NCI-H748 treated with DMSO at 0.1 percent for 48 hours (cell line): ENCODE results near the gene C10orf95.
"Not testable (repeated sequence)": the region's sequence is repeated elsewhere in the genome, so short reads cannot be mapped to it uniquely, and the experiment has no call there.

ENCODE experiments used
- DNase-seq: peaks from one replicate; lab custom pipeline; 2025; lab: John Stamatoyannopoulos, UW

Gene C10orf95

DNA sequence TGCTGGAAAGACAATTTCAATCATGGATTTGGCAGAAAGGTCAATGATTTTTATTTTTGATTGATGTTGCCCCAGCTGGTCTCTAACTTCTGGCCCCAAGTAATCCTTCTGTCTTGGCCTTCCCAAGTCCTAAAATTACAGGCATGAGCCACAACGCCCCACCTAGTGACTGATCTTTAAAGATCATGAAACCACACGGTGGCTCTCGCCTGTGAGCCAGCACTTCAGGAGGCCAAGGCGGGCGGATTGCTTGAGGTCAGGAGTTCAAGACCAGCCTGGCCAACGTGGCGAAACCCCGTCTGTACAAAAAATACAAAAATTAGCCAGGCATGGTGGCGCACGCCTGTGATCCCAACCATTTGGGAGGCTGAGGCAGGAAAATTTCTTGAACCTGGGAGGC lies 12.6 kb upstream of the C10orf95 start:
- no peak for DNase-seq

DNA sequence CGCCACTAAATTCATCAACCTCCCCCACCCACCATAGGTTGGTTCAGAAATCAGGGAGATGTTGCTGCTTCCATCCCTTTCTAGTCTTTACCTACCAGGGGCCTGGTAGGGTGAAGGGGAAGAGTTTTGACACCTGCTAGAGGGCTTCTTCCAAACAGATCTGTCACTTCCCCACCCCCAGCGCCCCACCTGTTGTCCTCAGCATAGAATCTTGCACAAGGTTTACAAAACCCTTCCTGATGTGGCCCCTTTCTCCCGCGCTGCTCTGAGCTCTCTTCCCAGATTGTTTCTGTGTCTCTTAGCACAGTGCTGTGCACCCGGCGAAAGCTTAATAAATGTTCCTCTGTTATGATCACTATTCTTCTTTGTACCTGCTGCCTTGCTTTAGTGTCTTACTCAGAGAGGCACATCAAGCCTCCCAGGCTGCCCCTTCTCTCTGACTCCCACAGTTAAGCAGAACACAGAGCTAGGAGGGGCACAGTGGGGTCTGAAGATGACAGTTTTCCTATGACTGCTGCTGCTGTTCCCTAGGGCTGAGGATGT lies 11.2 kb upstream of the C10orf95 start:
- no peak for DNase-seq

DNA sequence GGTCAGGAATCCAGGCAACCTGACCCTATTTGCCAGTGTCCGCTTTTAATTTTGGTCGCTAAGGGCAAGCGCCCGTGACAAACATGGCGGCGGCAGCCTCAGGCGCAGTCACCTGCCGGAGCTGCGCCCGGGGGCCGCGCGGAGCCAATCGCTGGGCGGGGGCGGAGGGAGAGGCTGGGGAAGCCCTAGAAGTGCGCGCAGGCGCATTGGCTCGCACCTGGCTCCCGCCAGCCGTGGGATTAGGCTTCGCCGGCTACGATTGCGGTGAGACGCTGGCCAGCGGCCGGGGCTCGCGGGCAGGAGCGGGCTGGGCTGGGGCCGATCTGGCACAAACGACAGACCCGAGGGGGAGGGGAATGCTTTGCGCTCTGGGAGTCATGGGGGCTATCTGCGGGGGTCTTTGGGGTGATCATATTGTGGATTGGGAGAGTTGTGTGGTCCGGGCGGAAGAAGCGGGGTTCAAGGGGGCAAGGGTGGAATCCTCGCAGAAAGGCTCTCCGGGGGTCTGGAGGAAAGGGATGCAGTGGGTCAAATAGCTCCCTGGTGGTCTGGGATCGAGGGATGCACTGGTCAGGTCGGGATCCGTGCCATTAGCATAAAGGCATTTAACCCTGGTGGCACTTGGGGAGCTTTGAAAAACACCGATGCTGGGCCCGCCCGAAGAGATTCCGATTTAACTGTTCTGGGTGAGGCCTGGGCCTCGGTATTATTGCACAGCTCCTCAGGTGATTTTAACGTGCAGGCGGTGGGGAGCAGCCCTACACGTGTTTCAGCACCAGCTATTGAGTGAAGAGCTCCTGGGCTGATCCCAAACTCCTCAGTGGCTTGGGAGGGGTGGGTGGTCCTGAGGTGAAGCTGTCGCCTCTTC lies 10.1 kb upstream of the C10orf95 start:
- peak; percentile 81 for DNase-seq

DNA sequence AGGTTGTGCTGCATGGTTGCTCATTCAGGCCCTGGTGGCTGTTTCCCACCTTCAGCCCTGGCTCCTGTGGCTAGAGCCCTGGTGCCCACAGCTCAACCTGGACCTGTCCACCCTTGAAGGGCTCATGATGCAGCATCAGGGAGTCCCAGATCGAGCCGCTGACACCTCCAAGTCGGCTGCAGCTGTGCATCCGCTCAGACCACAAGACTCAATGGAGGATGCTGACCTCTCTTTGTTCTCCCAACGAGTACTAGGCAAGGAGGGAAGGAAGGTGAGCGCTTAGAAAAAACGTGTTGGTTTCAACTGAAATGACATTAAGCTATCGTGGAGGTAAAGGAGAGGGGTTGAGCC lies 9.5 kb upstream of the C10orf95 start:
- DNase-seq: peak; percentile 33

DNA sequence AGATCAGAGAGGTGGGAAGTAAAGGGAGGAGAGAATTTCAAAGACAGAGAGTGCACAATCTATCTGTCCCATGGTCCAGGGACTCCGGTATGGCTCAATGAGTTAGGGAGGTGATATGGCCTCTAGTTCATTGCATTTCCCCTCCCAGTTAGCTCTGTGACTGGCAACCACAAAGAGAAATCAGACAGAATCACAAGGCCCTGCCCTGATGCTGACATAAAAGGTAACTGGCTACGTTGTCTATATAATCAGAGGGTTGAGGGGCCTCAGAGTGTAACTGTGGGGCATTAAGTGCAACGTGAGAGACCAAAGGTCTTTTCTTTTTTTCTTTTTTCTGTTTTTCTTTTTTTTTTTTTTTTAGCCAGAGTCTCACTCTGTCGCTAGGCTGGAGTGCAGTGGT lies 7.3 kb upstream of the C10orf95 start:
- DNase-seq: no peak

DNA sequence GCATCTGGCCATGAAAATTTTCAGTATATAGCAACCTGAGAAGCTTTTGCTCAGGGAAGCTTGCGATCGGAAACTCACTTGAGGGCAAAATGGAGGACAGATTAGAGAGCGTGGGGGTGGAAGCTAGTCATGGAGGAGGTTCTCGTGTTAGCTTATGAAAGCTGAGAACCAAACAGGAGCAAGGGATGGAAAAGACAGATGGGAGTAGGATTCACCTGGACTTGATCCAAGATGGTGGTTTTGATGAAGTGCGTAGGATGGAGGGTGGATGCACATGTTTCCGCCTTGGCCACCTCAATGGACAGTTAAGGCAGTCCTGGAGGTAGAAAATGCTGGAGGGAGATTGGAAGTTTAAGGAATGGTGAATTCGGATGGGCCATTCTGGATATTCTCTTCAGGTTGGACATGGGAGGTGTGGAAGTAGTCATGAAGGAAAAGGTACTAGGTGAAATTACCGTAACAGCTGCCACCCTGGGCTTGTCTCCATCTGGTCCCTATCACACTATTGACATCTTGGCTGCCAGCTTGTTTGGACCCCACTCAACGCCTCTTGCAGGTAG lies 6.3 kb upstream of the C10orf95 start:
- DNase-seq: no peak

DNA sequence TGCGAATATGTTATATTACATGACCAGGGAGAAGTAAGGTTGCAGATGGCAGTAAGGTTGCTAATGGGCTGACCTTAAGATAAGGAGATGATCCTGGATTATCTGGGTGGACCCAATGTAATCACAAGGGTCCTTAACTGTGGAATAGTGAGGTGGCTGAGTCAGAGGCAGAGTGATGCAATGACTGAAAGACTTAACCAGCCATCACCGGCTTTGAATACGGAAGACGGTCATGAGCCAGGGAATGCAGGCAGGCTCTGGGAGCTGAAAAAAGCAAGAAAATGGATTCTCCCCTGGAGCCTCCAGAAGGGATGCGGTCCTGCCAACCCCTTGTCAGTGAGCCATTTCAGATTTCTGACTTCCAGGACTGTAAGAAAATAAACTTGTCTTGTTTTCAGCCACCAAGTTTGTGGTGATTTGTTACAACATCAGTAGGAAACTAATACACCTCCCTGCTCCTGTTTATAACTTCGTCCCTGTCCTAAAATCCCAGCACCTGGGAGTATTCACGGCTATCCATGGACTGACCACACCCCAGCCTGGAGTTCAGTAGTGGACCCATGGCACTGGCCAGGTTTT lies 4.6 kb upstream of the C10orf95 start:
- no peak for DNase-seq

DNA sequence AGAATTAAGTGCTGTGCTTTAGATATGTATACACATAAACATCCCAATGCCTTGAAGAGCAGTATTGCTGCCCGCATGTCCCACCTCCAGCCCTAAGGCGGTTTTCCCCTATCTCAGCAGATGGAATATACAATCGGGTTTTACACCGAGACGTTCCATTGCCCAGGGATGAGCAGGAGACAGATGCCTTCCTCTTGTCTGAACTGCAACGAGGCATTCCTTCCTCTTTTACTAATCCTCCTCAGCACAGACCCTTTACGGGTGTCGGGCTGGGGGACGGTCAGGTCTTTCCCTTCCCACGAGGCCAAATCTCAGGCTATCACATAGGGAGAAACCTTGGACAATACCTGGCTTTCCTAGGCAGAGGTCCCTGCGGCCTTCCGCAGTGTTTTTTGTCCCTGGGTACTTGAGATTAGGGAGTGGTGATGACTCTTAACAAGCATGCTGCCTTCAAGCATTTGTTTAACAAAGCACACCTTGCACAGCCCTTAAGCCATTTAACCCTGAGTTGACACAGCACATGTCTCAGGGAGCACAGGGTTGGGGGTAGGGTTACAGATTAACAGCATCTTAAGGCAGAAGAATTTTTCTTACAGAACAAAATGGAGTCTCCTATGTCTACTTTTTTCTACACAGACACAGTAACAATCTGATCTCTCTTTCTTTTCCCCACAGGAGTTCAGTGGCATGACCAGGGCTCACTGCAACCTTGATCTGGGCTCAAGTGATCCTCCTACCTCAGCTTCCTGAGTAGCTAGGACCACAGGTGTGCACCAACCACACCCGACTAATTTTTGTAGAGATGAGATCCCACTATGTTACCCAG lies 3.5 kb upstream of the C10orf95 start:
- not testable (repeated sequence) for DNase-seq

DNA sequence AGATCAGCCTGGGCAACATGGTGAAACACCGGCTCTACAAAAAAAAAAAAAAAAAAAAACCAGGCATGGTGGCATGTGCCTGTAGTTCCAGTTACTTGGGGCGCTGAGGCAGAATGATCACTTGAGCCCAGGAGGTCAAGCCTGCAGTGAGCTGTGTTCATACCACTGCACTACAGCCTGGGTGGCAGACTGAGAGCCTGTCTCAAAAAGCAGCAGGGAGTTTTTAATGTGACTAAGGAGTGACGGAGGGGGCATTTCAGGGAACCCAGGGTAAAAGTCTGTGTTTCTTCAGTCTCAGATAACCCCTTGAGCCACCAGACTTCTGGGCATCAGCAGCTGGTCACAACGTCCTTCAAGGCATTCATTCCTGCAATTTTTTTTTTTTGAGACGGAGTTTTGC lies 2.2 kb upstream of the C10orf95 start:
- DNase-seq: no peak

DNA sequence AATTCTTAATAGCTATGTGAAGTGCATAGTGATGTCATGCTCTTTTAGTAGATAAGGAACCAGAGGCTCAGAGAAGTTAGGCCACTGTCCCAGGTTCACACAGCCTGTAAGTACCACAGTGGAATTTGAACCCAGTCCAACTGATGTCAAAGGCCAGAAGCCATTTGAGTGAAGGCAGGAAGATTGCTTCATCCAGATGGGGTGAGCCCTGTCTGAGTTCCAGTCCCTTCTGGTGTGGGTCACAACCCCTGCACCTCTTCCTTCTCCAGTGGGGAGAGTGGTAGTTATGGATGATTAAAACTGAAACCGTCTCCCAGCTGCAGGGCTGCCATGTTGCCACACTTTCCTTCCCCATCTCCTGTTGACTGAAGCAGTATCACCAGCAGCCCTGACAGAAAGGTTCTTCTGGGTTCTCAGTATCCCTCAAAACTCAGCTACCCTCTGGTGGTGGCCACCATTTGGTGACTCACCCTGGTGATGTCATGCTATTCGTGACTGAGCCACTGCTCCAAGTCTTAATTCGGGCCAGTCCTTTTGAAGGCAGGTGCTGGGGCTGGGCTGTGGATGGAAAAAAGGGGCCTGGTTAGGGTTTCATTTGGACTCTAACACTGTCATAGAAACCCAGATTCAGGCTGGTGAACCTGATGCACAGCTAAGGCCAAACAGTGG lies 1.5 kb upstream of the C10orf95 start:
- no peak for DNase-seq

DNA sequence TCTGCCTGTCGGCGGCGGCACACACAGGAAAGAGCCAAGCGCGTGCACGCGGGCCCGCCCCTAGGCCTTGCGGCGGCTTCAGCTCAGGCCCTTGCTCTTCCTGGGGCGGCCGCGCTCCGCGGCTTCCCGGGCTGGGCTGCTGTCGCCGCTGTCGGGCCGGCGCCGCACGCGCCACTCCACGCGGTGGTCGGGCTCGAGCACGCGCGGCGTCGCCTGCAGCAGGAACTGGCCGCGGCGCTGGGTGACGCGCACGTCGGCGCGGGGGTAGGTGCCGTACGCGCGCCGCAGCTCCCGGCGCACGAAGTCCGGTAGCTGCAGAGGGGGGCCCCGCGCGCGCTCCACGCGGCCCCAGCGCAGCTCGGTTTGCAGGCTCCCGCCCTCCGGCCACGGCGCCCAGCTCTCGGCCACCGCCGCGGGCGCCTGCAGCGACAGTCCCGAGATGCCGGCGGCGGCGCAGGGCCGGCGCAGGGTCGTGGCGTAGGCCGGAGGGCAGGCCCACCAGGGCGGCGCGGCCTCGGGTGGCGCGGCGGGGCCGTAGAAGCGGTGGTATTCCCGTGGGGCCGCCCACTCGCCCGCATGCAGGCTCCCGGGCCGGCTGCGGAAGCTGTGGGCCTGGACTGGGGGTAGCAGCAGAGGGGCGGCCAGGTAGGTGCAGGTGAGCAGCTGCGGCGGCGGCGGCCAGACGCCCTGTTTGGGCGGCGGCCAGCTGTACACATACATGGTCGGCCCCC lies 804 bp downstream of the C10orf95 start:
- DNase-seq: peak; percentile 58

DNA sequence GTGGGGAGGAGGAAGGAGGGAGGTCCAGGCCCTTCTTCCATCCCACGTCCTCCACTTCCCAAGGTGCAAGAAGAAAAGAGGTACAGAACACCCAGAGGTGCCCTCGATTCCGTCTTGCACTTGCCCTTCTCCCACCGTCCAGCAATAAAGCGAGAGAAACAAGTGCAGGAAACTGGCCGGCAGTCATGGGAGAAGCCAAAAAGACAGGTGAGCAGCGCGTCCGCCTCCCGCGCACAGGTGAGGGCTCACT lies 1.3 kb downstream of the C10orf95 start:
- DNase-seq: no peak

DNA sequence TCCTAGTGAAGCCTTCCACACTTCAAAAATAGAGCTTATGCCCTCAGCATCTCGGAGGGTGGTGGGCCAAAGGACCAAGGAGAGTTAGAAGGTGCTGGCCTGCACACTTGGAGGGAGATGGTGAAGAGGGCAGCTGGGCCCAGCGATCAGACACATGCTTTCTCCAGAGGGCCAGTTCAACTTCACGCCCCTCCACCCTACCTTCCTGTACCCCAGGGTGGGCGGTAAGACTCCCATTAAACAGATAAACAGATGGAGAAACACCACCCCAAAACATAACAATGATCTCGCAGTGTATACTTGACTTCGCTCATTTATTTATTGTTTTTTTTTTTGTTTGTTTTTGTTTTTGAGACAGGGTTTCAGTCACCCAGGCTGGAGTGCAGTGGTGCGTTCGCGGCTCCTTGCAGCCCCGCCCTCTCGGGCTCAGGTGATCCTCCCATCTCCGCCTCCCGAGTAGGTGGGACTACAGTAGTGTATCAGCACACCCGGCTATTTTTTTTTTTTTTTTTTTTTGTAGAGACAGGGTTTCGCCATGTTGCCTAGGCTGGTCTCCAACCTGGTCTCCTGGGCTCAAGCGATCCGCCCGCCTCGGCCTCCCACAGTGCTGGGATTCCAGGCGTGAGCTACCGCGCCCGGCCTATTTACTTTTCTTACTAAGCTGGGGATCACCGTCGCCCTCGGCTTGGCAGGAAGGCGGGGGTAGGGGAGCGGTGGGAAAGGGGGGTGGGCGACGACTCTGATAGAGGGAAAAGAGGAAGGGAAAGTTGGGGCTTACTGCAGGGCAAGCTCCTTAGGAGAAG lies 1.8 kb downstream of the C10orf95 start:
- DNase-seq: peak; percentile 35

DNA sequence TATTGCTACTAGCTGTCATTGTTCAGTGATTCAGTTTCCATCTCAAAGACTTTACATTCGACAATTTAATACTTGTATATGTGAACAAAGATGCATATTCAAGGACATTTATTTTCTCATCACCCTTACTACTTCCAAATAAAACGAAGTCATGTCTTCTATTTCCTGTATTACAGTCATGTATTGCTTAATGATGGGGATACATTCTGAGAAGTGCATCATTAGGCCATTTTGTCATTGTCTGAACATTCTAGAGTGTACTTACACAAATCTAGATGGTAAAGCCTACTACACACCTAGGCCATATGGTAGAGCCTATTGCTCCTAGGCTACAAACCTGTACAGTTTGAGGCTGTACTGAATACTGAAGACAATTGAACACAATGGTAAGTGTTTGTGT lies 6.5 kb downstream of the C10orf95 start:
- DNase-seq: no peak

DNA sequence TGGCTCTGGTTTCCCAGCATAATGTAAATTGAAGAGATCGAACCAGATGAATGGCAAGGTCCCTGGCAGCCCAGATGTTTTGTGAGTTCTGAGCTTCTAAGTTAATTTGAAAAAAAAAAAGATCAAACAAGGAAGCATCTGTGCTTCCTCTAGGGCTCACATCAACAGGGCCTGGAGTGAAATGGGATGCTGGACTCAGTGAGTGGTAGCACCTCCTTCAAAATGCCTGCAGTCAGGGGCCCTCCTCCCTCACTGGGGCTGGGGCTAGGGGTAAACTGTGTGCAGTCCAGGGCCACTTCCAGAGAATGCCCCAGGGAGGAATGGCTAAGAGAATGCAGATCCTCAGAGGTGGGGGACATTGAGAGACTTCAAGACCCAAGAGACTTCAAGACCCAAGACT lies 13.0 kb downstream of the C10orf95 start:
- DNase-seq: no peak

DNA sequence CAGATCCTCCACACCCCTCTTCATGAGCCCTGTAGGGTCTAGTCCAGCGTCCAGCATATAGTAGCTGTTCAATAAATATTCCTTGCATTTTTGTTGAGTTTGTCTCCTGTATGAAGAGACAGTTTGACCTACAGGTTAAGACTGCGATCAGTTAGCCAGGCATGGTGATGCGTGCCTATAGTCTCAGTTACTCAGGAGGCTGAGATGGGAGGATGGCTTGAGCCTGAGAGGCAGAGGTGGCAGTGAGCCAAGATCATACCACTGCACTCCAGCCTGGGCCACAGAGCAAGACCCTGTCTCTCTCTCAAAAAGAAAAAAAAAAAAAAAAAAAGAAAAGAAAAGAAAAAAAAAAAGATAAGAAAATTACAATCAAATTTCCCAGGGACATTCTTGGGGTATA lies 13.8 kb downstream of the C10orf95 start:
- no peak for DNase-seq

DNA sequence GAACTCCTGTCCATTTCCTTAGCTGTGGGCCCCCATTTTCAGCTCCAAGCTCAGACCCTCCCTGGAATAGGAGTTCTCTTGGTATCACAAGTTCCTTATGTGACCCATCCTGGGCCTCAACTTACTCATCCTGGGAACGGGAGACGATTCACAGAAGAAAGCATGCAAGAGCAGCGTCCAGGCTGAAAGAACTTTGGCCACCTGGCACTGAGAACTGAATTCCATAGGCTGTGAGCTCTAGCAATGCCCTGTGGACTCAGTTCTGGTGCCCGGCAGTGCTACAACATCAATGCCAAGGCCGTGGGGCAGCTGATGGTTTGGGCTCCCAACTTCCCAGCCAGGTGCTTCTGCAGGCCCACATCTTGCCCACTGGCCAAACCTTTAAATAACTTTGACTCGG lies 15.0 kb downstream of the C10orf95 start:
- DNase-seq: no peak

DNA sequence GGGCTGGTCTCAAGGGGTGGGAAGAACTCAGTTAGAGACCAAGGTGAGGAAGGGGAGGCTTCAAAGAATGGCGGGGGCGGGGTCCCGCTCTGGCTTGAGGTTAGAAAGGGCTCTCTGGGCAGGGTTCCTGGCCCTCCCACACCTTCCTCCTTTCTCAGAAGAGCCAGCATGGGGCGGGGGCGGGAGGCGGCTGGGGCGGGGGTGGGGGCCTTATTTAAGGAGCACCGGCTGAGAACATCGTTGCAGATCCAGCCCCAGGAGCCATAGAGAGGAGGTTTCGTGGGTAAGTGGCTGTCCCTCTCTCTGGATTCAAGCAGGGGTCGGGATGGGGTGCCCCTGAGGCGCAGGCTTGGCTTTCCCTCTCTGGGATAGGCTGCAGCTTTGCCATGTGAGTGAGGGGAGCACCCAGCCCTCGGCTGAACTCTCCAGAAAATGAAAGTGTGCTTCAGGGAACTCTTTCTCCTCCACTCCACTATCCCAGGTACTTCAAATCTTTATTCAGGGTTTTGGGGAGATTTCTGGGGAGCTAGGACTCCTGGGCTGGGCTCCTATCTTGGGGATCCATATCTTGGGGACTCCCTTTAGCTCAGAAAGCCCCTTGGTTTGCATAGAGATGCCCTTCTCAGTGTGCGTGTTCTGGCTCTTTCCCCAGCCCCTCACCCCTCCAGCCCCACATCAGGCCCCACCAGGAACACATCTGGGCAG lies 15.7 kb downstream of the C10orf95 start:
- no peak for DNase-seq

DNA sequence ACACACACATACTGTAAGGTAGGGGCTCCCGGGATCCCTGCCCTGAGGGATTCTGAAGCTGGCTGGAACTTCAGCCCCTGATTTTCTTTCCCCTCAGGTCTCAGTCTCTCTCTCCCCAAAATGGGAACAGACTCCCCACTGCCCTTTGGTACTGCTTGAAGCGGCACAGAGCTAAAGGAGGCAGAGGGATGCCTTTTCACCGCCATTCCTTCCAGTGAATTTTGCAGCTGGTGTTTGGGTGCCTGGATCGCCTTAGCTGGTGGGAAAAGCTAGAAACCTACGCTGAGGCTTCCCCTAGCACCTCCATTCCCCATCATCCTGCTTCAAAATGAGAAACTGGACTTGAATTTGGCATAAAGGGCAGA lies 16.2 kb downstream of the C10orf95 start:
- DNase-seq: no peak
